ENCODE results near the gene WDR7. TPM values are rescaled to one million over a fixed set of nuclear protein-coding genes. Genes with fewer than 3 reads are reported as not detected.

Gene WDR7
- total RNA-seq, 6 experiments from 2014 or later = 10.4 to 18.8 (median 15.3) TPM

DNA sequence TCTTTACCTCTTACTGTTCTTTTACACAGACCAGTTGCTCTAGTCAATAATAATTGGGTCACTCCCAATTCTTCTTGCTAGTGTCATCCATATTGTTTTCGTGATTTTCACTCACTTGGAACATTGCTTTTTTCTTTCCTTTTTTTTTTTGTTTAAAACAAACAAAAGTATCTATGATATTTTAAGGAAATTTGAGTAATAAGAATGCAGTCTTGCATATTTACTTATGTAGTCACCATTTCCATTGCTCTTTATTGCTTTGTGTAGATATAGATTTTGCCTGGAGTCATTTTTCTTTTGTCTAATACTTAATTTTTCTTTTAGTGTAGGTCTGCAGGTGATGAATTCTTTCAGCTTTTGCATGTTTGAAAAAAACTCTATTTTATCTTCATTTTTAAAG, 71.9 kb downstream of the WDR7 start:
- WGBS (ENCODE audit: insufficient coverage, low coverage, low lambda C conversion rate, missing lambda C conversion rate) = 100% methylated on average over 1 of the region's 1 CpG
- intact Hi-C loops (cut with DNase I) = no loop called here

GRCh38 chr18:56723706-56724105, 72.5 kb downstream of the WDR7 start:
- TF ChIP-seq POLR2A (IDR thresholded peaks at IDR 0.05) = no peak
- no peak for TF ChIP-seq CTCF (IDR thresholded peaks at IDR 0.05)
- no peaks in the 10 kb centered on the region for H3K27me3 ChIP-seq
- no peaks in the 10 kb centered on the region for H3K4me1 ChIP-seq
- intact Hi-C loops (cut with DNase I) = no loop called here
- no peaks in the 10 kb centered on the region for H3K9me3 ChIP-seq
- WGBS (ENCODE audit: insufficient coverage, low coverage, low lambda C conversion rate, missing lambda C conversion rate) = 94% methylated on average over 2 of the region's 2 CpGs
- DNase-seq (no peak), ATAC-seq (no peak)
- H3K4me3 ChIP-seq = no peak overlapping the region
- no peak overlapping the region for H3K27ac ChIP-seq
- H3K36me3 ChIP-seq = peaks cover 0 to 2% (median 0%) of the 10 kb centered on the region in 4 donors

More for the DNA sequence above, 71.9 kb downstream of the WDR7 start:
- Histone ChIP-seq H3K27ac (no peak overlapping the region), H3K4me1 (no peaks in the 10 kb centered on the region), H3K36me3 (peaks cover 0 to 2% (median 0%) of the 10 kb centered on the region in 4 donors), H3K27me3 (no peaks in the 10 kb centered on the region), H3K4me3 (no peak overlapping the region), H3K9me3 (no peaks in the 10 kb centered on the region)
- ATAC-seq (no peak), DNase-seq (no peak)
- TF ChIP-seq CTCF (IDR thresholded peaks at IDR 0.05) (no peak), POLR2A (IDR thresholded peaks at IDR 0.05) (no peak)

DNA sequence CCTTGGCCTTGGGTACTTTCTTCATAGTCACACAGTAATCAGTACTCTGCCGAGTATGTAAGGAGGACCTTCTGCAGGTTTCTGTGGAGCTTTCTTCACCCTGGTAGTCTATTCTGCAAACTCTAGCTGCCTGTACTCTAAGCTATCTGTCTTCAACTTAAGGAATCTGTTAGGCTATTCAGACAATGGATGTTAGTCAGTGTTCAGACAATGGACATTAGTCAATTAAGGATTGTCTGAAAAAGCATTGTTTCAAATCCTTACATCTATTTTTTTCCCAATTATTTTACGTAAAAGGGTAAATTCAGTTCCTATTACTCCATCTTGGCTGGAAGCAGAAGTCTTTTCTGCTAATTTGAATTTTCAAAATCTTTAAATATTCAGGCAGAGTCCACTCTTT, 75.7 kb downstream of the WDR7 start:
- DNase-seq (no peak), ATAC-seq (no peak)
- Histone ChIP-seq H3K4me1 (no peaks in the 10 kb centered on the region), H3K4me3 (no peak overlapping the region), H3K9me3 (no peaks in the 10 kb centered on the region), H3K27ac (no peak overlapping the region), H3K36me3 (peaks cover 0 to 5% (median 2%) of the 10 kb centered on the region in 4 donors), H3K27me3 (no peaks in the 10 kb centered on the region)
- 94% methylated on average over 2 of the region's 2 CpGs for WGBS (ENCODE audit: insufficient coverage, low coverage, low lambda C conversion rate, missing lambda C conversion rate)
- intact Hi-C loops (cut with DNase I) = no loop called here
- TF ChIP-seq CTCF (IDR thresholded peaks at IDR 0.05) (no peak), POLR2A (IDR thresholded peaks at IDR 0.05) (no peak)

DNA sequence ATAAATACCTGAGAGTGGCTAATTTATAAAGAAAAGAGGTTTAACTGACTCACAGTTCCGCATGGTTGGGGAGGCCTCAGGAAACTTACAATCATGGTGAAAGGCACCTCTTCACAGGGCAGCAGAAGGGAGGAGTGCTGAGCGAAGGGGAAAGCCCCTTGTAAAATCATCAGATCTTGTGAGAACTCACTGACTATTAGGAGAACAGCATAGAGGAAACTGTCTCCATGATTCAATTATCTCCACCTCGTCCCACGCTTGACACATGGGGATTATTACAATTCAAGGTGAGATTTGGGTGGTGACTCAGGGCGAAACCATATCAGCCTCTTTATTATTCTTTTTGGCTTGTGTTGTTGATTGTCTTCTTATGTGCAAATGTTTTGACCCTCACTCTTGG, 76.2 kb downstream of the WDR7 start:
- Histone ChIP-seq H3K27ac (no peak overlapping the region), H3K36me3 (peaks cover 0 to 10% (median 2%) of the 10 kb centered on the region in 4 donors), H3K4me1 (no peaks in the 10 kb centered on the region), H3K4me3 (no peak overlapping the region), H3K9me3 (no peaks in the 10 kb centered on the region), H3K27me3 (no peaks in the 10 kb centered on the region)
- ATAC-seq = no peak
- 81% methylated on average over 5 of the region's 5 CpGs for WGBS (ENCODE audit: insufficient coverage, low coverage, low lambda C conversion rate, missing lambda C conversion rate)
- TF ChIP-seq POLR2A (IDR thresholded peaks at IDR 0.05) (no peak), CTCF (IDR thresholded peaks at IDR 0.05) (no peak)
- intact Hi-C loops (cut with DNase I) = no loop called here
- no peak for DNase-seq

DNA sequence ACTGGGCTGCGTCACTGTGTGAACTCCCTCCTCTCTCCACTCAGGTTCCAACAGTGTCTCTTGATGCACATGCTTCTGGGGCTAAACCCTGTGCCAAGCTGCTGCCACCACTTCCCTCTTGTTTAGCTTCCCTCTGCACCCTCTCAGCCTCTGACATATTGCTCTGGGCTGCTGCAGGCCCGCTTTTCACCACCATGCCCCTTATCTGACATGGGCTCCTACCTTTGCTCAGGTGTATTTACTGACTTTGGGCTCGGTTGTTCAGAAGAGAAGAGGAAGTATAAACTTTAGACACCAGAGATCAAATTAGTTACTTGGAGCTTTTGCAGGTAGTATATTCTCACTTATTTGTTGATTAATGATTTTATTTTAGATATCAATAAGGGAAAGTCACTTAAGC, 77.6 kb downstream of the WDR7 start:
- TF ChIP-seq POLR2A (IDR thresholded peaks at IDR 0.05) = no peak
- no peak for TF ChIP-seq CTCF (IDR thresholded peaks at IDR 0.05)

More for the DNA sequence above, 77.6 kb downstream of the WDR7 start:
- Histone ChIP-seq H3K4me1 (no peaks in the 10 kb centered on the region), H3K36me3 (peaks cover 0 to 12% (median 2%) of the 10 kb centered on the region in 4 donors), H3K27me3 (no peaks in the 10 kb centered on the region), H3K27ac (no peak overlapping the region), H3K4me3 (no peak overlapping the region), H3K9me3 (no peaks in the 10 kb centered on the region)
- DNase-seq (peak in 1 of 3 donors; percentile 31), ATAC-seq (peak in 1 of 4 donors; percentile 18)
- WGBS (ENCODE audit: insufficient coverage, low coverage, low lambda C conversion rate, missing lambda C conversion rate) = 68% methylated on average over 3 of the region's 3 CpGs
- intact Hi-C loops (cut with DNase I) = no loop called here
